ENCODE results near the gene SQOR.

Gene SQOR

DNA sequence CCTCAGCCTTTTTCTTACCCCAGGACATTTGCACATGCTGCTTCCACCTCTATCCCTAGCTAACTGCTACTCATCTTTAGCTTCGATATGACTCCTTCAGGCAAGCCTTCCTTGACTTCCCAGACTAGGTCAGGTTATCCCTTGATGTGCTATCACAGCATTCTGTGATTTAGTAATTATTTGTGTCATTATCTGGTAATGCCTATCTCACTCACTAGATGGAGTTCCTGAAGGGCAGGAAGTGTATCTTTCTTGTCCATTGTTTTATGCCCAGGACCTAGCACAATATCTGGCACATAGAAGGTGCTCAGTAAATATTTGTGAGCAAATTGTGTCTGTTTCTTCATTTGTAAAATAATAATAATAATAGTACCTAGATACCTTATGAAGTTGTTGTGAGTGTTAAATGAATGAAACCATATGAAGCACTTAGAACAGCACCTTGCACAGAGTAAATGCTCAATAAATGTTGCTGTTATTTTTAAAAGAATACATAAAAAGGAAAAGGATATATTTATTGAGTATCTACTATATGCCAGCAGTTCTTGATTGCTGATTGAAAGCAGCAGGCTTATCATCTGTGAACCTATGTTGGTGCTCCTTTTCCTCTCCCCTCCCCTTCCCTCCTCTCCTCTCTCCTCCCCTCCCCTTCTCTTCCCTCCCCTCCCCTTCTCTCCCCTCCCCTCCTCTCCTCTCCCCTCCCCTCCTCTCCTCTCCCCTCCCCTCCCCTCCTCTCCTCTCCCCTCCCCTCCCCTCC is 31.5 kb downstream of the SQOR start:
- no peak for ATAC-seq
- Mint-ChIP-seq H3K4me1 (peaks cover 5% of the 10 kb centered on the region), H3K9me3 (peaks cover 0 to 3% of the 10 kb centered on the region in 2 donors), H3K27me3 (no peaks in the 10 kb centered on the region), H3K27ac (peak overlapping the region in 1 of 2 donors; percentile 32), H3K4me3 (no peak overlapping the region)
- no peak for DNase-seq

- no peak overlapping the region for H3K4me3 Mint-ChIP-seq
- no peak overlapping the region for H3K27ac Mint-ChIP-seq
- H3K4me1 Mint-ChIP-seq: peaks cover 5% of the 10 kb centered on the region
- peaks cover 0 to 3% of the 10 kb centered on the region in 2 donors for H3K9me3 Mint-ChIP-seq
- H3K27me3 Mint-ChIP-seq: no peaks in the 10 kb centered on the region
- no peak for DNase-seq
- no peak for ATAC-seq
These were observed 32.2 kb downstream of the SQOR start for GRCh38 chr15:45667002-45667401.

DNA sequence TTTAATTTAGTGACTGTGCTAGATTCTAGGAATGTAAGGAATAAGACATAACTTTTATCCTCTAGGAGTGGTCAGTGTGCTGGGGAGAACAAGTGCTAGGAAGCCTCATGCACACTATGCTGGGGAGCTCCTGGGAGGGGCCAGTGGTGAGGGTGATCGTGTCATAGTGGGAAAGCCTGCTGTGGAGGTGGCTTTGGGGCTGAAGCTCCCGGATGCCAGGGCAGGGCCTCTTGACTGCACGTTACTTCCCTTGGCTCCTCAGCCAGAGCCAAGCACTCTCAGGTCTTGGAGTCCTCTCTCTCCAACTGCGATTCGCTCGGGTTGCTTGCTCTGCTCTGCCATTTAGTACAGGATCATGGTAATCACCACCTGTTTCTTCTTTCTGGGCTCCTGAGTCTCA is 33.6 kb downstream of the SQOR start:
- Mint-ChIP-seq H3K4me3 (no peak overlapping the region), H3K4me1 (peaks cover 5% of the 10 kb centered on the region), H3K27me3 (no peaks in the 10 kb centered on the region), H3K27ac (no peak overlapping the region), H3K9me3 (peaks cover 0 to 3% of the 10 kb centered on the region in 2 donors)
- ATAC-seq (no peak), DNase-seq (no peak)

GRCh38 chr15:45669422-45669821 is 34.6 kb downstream of the SQOR start:
- Mint-ChIP-seq H3K4me1 (peaks cover 5% of the 10 kb centered on the region), H3K4me3 (no peak overlapping the region), H3K27me3 (no peaks in the 10 kb centered on the region), H3K9me3 (peaks cover 0 to 3% of the 10 kb centered on the region in 2 donors), H3K27ac (peak overlapping the region in 1 of 2 donors; percentile 69)
- no peak for DNase-seq
- ATAC-seq: no peak

GRCh38 chr15:45670091-45670490 is 35.3 kb downstream of the SQOR start:
- no peak overlapping the region for H3K4me3 Mint-ChIP-seq
- DNase-seq (no peak), ATAC-seq (no peak)
- H3K9me3 Mint-ChIP-seq: peaks cover 0 to 3% of the 10 kb centered on the region in 2 donors
- no peak overlapping the region for H3K27ac Mint-ChIP-seq
- H3K27me3 Mint-ChIP-seq: no peaks in the 10 kb centered on the region
- H3K4me1 Mint-ChIP-seq: peaks cover 5% of the 10 kb centered on the region

DNA sequence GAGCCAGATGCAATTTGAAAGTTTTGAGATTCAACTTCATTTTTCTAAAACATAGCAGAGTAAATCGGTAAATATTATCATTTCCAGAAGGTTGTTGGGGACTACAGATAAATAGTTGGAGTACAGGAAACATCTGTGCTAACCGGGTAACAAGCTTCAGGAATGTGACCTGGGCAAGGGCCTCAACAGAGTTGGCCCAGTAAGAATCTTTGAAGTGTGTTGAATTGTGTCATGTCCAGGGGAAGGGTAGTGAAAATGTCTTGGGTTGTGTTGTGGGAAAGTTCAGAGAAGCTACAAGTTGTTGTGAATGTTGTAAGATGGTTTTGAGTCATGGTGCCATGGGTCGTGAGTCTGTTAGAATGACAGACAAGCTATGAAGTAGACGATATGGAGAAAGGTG is 35.7 kb downstream of the SQOR start:
- Mint-ChIP-seq H3K27me3 (no peaks in the 10 kb centered on the region), H3K4me1 (peaks cover 5% of the 10 kb centered on the region), H3K4me3 (no peak overlapping the region), H3K27ac (no peak overlapping the region), H3K9me3 (peaks cover 0 to 3% of the 10 kb centered on the region in 2 donors)
- ATAC-seq (no peak), DNase-seq (no peak)

DNA sequence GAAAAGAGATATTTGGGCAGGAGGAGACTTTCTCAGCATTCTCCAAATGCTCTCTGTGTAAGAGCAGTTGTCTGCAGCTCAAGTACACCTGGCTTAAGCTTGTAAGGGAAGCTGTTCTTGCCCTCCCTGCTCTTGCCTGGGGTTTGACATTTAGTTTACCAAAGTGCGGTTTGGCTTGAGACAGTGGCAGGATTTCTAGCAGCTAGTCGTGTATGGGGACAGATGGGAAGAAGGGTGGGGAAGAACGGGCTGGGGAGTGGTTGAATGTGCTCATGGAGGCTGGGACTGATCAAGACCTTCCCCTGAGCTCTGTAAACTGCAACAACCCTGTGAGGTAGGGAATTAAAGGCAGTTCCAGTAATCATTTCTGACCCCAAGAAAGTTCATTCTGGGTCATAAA is 39.8 kb downstream of the SQOR start:
- H3K4me1 Mint-ChIP-seq: no peaks in the 10 kb centered on the region
- DNase-seq (no peak), ATAC-seq (no peak)
- no peaks in the 10 kb centered on the region for H3K27me3 Mint-ChIP-seq
- no peaks in the 10 kb centered on the region for H3K9me3 Mint-ChIP-seq
- H3K4me3 Mint-ChIP-seq: no peak overlapping the region
- H3K27ac Mint-ChIP-seq: peak overlapping the region in 1 of 2 donors; percentile 50

- H3K4me3 Mint-ChIP-seq: no peak overlapping the region
- DNase-seq (no peak), ATAC-seq (no peak)
- H3K27me3 Mint-ChIP-seq: no peaks in the 10 kb centered on the region
- no peaks in the 10 kb centered on the region for H3K9me3 Mint-ChIP-seq
- peak overlapping the region in 1 of 2 donors; percentile 19 for H3K27ac Mint-ChIP-seq
- no peaks in the 10 kb centered on the region for H3K4me1 Mint-ChIP-seq
These were observed 43.0 kb downstream of the SQOR start for GRCh38 chr15:45677797-45678196.

DNA sequence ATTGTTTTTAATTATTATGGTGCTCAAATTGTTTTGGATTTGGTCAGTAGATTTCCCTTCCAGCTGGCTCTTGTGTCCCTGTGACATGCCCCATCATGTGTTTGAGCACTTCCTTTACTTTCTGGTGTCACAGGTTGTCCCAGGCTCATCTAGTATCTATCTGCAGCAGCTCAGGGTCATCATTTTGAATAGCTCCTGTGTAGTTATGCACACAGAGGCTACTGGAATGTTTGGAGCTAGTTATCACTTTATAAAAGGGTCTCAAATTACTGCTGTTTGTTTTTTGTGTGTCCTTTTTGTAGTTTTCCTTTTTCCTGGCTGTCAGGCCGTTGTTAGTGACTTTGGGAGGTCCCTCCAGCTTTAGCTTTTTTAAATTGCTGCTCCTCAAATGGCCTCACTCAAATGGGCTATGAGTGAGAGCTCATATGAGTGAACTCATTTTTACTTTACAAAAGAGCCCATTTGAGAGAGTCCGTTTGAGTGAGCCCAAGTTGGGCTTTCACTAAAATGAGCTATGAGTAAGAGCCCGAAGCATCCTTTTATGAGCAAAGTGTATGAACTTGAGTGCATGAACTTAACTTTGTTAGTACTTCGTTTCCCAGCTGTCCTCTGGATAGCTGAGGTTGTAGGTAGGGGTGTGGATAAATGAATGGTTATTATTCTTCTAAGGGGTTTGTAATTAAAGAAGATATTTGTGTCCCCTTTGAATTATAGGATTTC is 43.8 kb downstream of the SQOR start:
- ATAC-seq: no peak
- Mint-ChIP-seq H3K27me3 (no peaks in the 10 kb centered on the region), H3K27ac (peak overlapping the region in 1 of 2 donors; percentile 5), H3K4me1 (no peaks in the 10 kb centered on the region), H3K4me3 (no peak overlapping the region), H3K9me3 (no peaks in the 10 kb centered on the region)
- DNase-seq: no peak

- Mint-ChIP-seq H3K27me3 (no peaks in the 10 kb centered on the region), H3K4me1 (no peaks in the 10 kb centered on the region), H3K4me3 (no peak overlapping the region), H3K27ac (no peak overlapping the region), H3K9me3 (no peaks in the 10 kb centered on the region)
- ATAC-seq (no peak), DNase-seq (no peak)
These were observed 49.7 kb downstream of the SQOR start for GRCh38 chr15:45684533-45684932.

DNA sequence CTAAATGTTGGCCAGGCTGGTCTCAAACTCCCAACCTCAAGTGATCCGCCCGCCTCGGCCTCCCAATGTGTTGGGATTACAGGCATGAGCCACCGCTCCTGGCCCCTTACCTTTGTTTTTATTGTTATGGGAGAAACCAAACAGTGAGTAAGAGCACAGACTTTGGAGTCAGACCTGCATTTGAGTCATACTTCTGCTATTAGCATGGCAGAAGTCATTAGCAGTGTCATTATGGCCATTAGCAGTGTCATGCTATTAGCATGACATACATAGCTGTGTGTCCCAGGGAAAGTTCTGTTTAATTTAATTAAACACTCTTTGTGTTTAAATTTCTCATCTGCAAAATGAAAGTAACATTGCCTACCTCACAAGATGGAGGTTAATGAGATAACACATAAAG is 54.8 kb downstream of the SQOR start:
- DNase-seq (no peak), ATAC-seq (no peak)
- Mint-ChIP-seq H3K4me1 (no peaks in the 10 kb centered on the region), H3K4me3 (no peak overlapping the region), H3K27me3 (no peaks in the 10 kb centered on the region), H3K27ac (no peak overlapping the region), H3K9me3 (no peaks in the 10 kb centered on the region)

- no peaks in the 10 kb centered on the region for H3K27me3 Mint-ChIP-seq
- H3K27ac Mint-ChIP-seq: peak overlapping the region in 1 of 2 donors; percentile 89
- H3K9me3 Mint-ChIP-seq: no peaks in the 10 kb centered on the region
These were observed 55.9 kb downstream of the SQOR start for GRCh38 chr15:45690581-45691260.

GRCh38 chr15:45701108-45701507 is 66.3 kb downstream of the SQOR start:
- ATAC-seq (no peak), DNase-seq (no peak)
- Mint-ChIP-seq H3K27me3 (peaks cover 14% of the 10 kb centered on the region), H3K4me1 (peaks cover 18% of the 10 kb centered on the region), H3K27ac (no peak overlapping the region), H3K9me3 (no peaks in the 10 kb centered on the region), H3K4me3 (no peak overlapping the region)

More at GRCh38 chr15:45690581-45691260, 55.9 kb downstream of the SQOR start:
- DNase-seq: no peak
- Mint-ChIP-seq H3K4me1 (no peaks in the 10 kb centered on the region), H3K4me3 (no peak overlapping the region)
- ATAC-seq: no peak

DNA sequence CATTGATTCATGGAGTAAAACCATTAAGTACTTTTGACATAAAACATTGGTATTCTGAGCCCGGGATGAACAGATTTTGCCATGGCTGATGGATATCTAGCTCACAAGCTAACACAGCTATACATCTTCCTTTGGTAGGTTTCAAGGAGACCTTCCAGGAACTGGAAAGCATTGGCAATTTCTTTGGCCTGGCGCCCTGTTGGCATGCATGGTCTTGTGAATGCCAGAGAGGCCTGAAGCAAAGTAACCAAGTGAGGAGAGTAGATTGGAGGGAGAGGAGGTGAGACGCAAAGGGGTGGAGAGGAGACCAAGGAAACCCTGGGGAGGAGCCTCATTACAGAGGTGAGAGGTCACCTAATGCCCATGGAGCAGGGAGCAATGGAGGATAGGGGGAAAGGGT is 67.2 kb downstream of the SQOR start:
- H3K4me1 Mint-ChIP-seq: peaks cover 19% of the 10 kb centered on the region
- no peaks in the 10 kb centered on the region for H3K9me3 Mint-ChIP-seq
- peaks cover 14% of the 10 kb centered on the region for H3K27me3 Mint-ChIP-seq
- H3K4me3 Mint-ChIP-seq: no peak overlapping the region
- DNase-seq (no peak), ATAC-seq (no peak)
- no peak overlapping the region for H3K27ac Mint-ChIP-seq

- Mint-ChIP-seq H3K27me3 (peaks cover 14% of the 10 kb centered on the region), H3K9me3 (no peaks in the 10 kb centered on the region), H3K4me3 (peak overlapping the region; percentile 56 to 96), H3K4me1 (peaks cover 19% of the 10 kb centered on the region), H3K27ac (peak overlapping the region; percentile 8 to 62)
- DNase-seq (peak in 1 of 2 donors; percentile 4), ATAC-seq (peak; percentile 29)
These were observed 69.0 kb downstream of the SQOR start for GRCh38 chr15:45703670-45704328.

Data from stimulated activated naive CD8-positive, alpha-beta T cell treated with anti-CD3 and anti-CD28 coated beads, Interleukin-15, amount 100 ng/mL, for 72 hours (primary cell).